ENCODE data around the gene HIVEP3. TPM values are rescaled to one million over a fixed set of nuclear protein-coding genes. Genes with fewer than 3 reads are reported as not detected.
A peak's percentile ranks its signal among the peaks of the same experiment; 100 is the strongest.

Gene HIVEP3
- total and polyA plus RNA-seq, 3 experiments from 2014 or later = 15.1 to 24.0 (median 23.0) TPM

- Mint-ChIP-seq H3K4me1 (peaks cover 30 to 41% (median 38%) of the 10 kb centered on the region in 3 donors), H3K4me3 (peak overlapping the region in 1 of 7 donors; percentile 84), H3K9me3 (no peaks in the 10 kb centered on the region), H3K27me3 (no peaks in the 10 kb centered on the region), H3K36me3 (peaks cover 0 to 3% (median 0%) of the 10 kb centered on the region in 3 donors), H3K27ac (peak overlapping the region in 3 of 8 donors; percentile 49 to 76 (median 56))
- no peaks in the 10 kb centered on the region for H3K36me3 ChIP-seq (ENCODE audit: insufficient read depth, low read length)
- H3K27me3 ChIP-seq (ENCODE audit: insufficient read depth, low read length, poor library complexity, severe bottlenecking) = no peaks in the 10 kb centered on the region
- peaks cover 24% of the 10 kb centered on the region for H3K4me1 ChIP-seq (ENCODE audit: insufficient read depth, low read length)
- H3K9me3 ChIP-seq (ENCODE audit: low read length) = no peaks in the 10 kb centered on the region
- no peak overlapping the region for H3K4me3 ChIP-seq (ENCODE audit: low read length)
- no peak for DNase-seq
- ChIA-PET POLR2A (interaction anchor here (1.3 kb wide), 1 partner anchor 10 kb away, joined by 5 read pairs; no protein-coding TSS in a partner anchor), CTCF (interaction anchor here (0.8 to 1.8 kb wide), 13 partner anchors 9 to 361 kb away, joined by 3 to 11 read pairs (median 5); no protein-coding TSS in a partner anchor)
- no peak overlapping the region for H3K27ac ChIP-seq (ENCODE audit: low read depth, low read length)
Observed at GRCh38 chr1:41812453-41812852, 106.3 kb downstream of the HIVEP3 start.

DNA sequence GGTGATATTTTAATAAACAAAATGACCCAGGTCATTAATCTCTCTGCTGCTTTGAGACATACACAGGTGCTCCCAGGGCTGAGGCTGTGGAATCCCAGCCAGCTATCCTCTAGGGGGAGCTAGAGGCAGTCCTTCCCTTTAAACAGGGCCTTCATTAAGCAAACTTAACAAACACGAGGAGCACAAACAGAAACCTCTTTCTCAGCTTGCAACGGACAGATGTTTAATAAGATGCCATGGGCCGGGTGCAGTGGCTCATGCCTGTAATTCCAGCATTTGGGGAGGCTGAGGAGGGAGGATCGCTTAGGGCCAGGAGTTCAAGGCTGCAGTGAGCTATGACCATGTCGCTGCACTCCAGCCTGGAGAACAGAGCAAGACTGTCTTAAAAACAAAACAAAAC, 106.7 kb downstream of the HIVEP3 start:
- Histone ChIP-seq H3K4me1 (ENCODE audit: insufficient read depth, low read length) (peaks cover 28% of the 10 kb centered on the region), H3K4me3 (ENCODE audit: low read length) (no peak overlapping the region), H3K27me3 (ENCODE audit: insufficient read depth, low read length, poor library complexity, severe bottlenecking) (no peaks in the 10 kb centered on the region), H3K36me3 (ENCODE audit: insufficient read depth, low read length) (no peaks in the 10 kb centered on the region), H3K27ac (ENCODE audit: low read depth, low read length) (no peak overlapping the region), H3K9me3 (ENCODE audit: low read length) (no peaks in the 10 kb centered on the region)
- Mint-ChIP-seq H3K36me3 (peaks cover 0 to 2% (median 0%) of the 10 kb centered on the region in 3 donors), H3K4me1 (peaks cover 34 to 45% (median 42%) of the 10 kb centered on the region in 3 donors), H3K9me3 (no peaks in the 10 kb centered on the region), H3K27me3 (no peaks in the 10 kb centered on the region), H3K27ac (peak overlapping the region in 4 of 8 donors; percentile 49 to 76 (median 62)), H3K4me3 (peak overlapping the region in 2 of 7 donors; percentile 31 to 84)
- CTCF ChIA-PET = interaction anchor here (0.8 to 1.8 kb wide), 15 partner anchors 9 to 361 kb away, joined by 3 to 11 read pairs (median 4); no protein-coding TSS in a partner anchor
- POLR2A ChIA-PET = interaction anchor here (1.3 kb wide), 1 partner anchor 10 kb away, joined by 5 read pairs; no protein-coding TSS in a partner anchor
- peak in 4 of 5 donors; percentile 14 to 60 (median 27) for DNase-seq

DNA sequence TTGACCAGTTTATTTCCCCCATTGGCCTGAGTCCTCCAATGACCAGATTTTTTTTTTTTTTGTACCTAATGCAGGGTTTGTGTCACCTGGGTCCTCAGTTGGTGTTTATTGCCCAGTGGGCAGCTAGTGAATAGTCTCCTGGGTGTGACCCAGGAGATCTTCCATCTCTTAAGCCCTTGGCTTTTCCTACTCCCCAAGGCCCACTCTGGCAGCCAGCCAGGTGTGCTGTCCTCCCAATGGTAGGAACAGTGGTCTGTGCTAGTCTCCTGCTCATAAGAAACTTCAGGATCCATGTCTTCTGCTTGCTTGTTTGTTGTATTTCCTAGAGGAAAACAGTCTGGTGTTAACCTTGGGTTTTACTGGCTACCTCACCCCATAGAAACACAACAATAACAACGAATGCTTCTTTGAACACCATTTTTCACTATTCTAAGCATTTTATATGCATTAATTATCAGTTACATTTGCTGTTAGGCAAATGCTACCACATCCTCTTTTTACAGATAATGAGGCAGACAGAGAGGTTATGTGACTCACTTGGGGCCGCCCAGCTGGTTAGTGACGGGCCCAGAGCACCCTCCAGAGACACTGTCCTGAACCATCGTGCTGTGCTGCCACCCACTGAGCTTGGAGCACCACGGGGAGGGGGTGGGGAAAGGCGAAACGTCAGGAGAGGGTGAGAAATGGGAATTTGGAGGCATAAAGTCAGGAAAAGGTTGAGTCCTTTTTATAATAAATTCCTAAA, 107.5 kb downstream of the HIVEP3 start:
- Mint-ChIP-seq H3K4me3 (peak overlapping the region in 3 of 7 donors; percentile 10 to 89 (median 36)), H3K4me1 (peaks cover 42 to 53% (median 50%) of the 10 kb centered on the region in 3 donors), H3K27ac (peak overlapping the region; percentile 7 to 84 (median 51)), H3K9me3 (no peaks in the 10 kb centered on the region), H3K27me3 (no peaks in the 10 kb centered on the region), H3K36me3 (peaks cover 0 to 2% (median 0%) of the 10 kb centered on the region in 3 donors)
- Histone ChIP-seq H3K27me3 (ENCODE audit: insufficient read depth, low read length, poor library complexity, severe bottlenecking) (no peaks in the 10 kb centered on the region), H3K36me3 (ENCODE audit: insufficient read depth, low read length) (no peaks in the 10 kb centered on the region), H3K9me3 (ENCODE audit: low read length) (no peaks in the 10 kb centered on the region), H3K27ac (ENCODE audit: low read depth, low read length) (no peak overlapping the region), H3K4me1 (ENCODE audit: insufficient read depth, low read length) (peaks cover 36% of the 10 kb centered on the region), H3K4me3 (ENCODE audit: low read length) (no peak overlapping the region)
- ChIA-PET POLR2A (interaction anchor here (1.3 kb wide), 1 partner anchor 9 kb away, joined by 5 read pairs; no protein-coding TSS in a partner anchor), CTCF (interaction anchor here (1.0 to 1.8 kb wide), 12 partner anchors 8 to 362 kb away, joined by 3 to 11 read pairs (median 5); no protein-coding TSS in a partner anchor)
- peak in 4 of 5 donors; percentile 8 to 74 (median 48) for DNase-seq

- Histone ChIP-seq H3K9me3 (ENCODE audit: low read length) (no peaks in the 10 kb centered on the region), H3K4me3 (ENCODE audit: low read length) (no peak overlapping the region), H3K36me3 (ENCODE audit: insufficient read depth, low read length) (no peaks in the 10 kb centered on the region), H3K4me1 (ENCODE audit: insufficient read depth, low read length) (peaks cover 44% of the 10 kb centered on the region), H3K27ac (ENCODE audit: low read depth, low read length) (no peak overlapping the region), H3K27me3 (ENCODE audit: insufficient read depth, low read length, poor library complexity, severe bottlenecking) (no peaks in the 10 kb centered on the region)
- peaks cover 0 to 2% (median 0%) of the 10 kb centered on the region in 3 donors for H3K36me3 Mint-ChIP-seq
- H3K27me3 Mint-ChIP-seq = no peaks in the 10 kb centered on the region
- CTCF ChIA-PET = interaction anchor here (1.6 to 1.8 kb wide), 2 partner anchors 28 to 236 kb away, joined by 3 to 6 read pairs; no protein-coding TSS in a partner anchor
- peak in 3 of 5 donors; percentile 13 to 65 (median 31) for DNase-seq
- H3K9me3 Mint-ChIP-seq = no peaks in the 10 kb centered on the region
- POLR2A ChIA-PET = no interaction called here
- H3K4me1 Mint-ChIP-seq = peaks cover 50 to 61% (median 58%) of the 10 kb centered on the region in 3 donors
- H3K4me3 Mint-ChIP-seq = no peak overlapping the region
- H3K27ac Mint-ChIP-seq = no peak overlapping the region
Observed at GRCh38 chr1:41810446-41810845, 108.3 kb downstream of the HIVEP3 start.

- Histone ChIP-seq H3K4me1 (ENCODE audit: insufficient read depth, low read length) (peaks cover 51% of the 10 kb centered on the region), H3K9me3 (ENCODE audit: low read length) (no peaks in the 10 kb centered on the region), H3K4me3 (ENCODE audit: low read length) (no peak overlapping the region), H3K27ac (ENCODE audit: low read depth, low read length) (no peak overlapping the region), H3K27me3 (ENCODE audit: insufficient read depth, low read length, poor library complexity, severe bottlenecking) (no peaks in the 10 kb centered on the region), H3K36me3 (ENCODE audit: insufficient read depth, low read length) (no peaks in the 10 kb centered on the region)
- CTCF ChIA-PET = interaction anchor here (1.8 kb wide), 1 partner anchor 236 kb away, joined by 6 read pairs; no protein-coding TSS in a partner anchor
- POLR2A ChIA-PET = no interaction called here
- no peak overlapping the region for H3K4me3 Mint-ChIP-seq
- DNase-seq = no peak
- no peaks in the 10 kb centered on the region for H3K36me3 Mint-ChIP-seq
- no peak overlapping the region for H3K27ac Mint-ChIP-seq
- H3K27me3 Mint-ChIP-seq = no peaks in the 10 kb centered on the region
- H3K4me1 Mint-ChIP-seq = peaks cover 56 to 67% (median 65%) of the 10 kb centered on the region in 3 donors
- H3K9me3 Mint-ChIP-seq = no peaks in the 10 kb centered on the region
Observed at GRCh38 chr1:41809692-41810091, 109.0 kb downstream of the HIVEP3 start.

DNA sequence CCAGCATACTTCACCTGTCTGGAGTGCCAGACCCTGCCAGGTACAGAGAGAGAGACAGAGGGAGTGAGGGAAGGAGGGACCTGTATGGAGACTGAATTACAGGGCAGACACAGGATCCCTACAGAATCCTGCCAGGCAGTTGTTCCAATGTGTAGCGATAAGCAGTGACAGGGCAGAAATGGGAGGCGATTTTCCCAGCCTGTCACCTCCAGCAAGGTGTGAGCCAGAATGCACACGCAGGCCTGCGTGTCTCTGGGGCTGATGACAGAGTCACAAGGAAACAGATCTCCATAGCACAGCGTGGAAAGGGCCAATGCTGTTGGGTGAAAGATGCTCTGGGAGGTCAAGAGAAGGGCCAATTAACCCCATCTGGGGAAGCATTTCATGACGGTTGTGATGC, 111.3 kb downstream of the HIVEP3 start:
- Histone ChIP-seq H3K27me3 (ENCODE audit: insufficient read depth, low read length, poor library complexity, severe bottlenecking) (no peaks in the 10 kb centered on the region), H3K36me3 (ENCODE audit: insufficient read depth, low read length) (no peaks in the 10 kb centered on the region), H3K27ac (ENCODE audit: low read depth, low read length) (no peak overlapping the region), H3K9me3 (ENCODE audit: low read length) (no peaks in the 10 kb centered on the region), H3K4me1 (ENCODE audit: insufficient read depth, low read length) (peaks cover 74% of the 10 kb centered on the region), H3K4me3 (ENCODE audit: low read length) (peak overlapping the region; percentile 16)
- H3K4me1 Mint-ChIP-seq = peaks cover 78 to 88% (median 88%) of the 10 kb centered on the region in 3 donors
- H3K36me3 Mint-ChIP-seq = no peaks in the 10 kb centered on the region
- peak overlapping the region; percentile 82 to 95 (median 92) for H3K27ac Mint-ChIP-seq
- no peaks in the 10 kb centered on the region for H3K27me3 Mint-ChIP-seq
- H3K9me3 Mint-ChIP-seq = no peaks in the 10 kb centered on the region
- POLR2A ChIA-PET = no interaction called here
- H3K4me3 Mint-ChIP-seq = peak overlapping the region; percentile 4 to 90 (median 80)
- no peak for DNase-seq
- CTCF ChIA-PET = interaction anchor here (0.9 to 1.3 kb wide), 2 partner anchors 233 to 366 kb away, joined by 3 to 4 read pairs; no protein-coding TSS in a partner anchor

DNA sequence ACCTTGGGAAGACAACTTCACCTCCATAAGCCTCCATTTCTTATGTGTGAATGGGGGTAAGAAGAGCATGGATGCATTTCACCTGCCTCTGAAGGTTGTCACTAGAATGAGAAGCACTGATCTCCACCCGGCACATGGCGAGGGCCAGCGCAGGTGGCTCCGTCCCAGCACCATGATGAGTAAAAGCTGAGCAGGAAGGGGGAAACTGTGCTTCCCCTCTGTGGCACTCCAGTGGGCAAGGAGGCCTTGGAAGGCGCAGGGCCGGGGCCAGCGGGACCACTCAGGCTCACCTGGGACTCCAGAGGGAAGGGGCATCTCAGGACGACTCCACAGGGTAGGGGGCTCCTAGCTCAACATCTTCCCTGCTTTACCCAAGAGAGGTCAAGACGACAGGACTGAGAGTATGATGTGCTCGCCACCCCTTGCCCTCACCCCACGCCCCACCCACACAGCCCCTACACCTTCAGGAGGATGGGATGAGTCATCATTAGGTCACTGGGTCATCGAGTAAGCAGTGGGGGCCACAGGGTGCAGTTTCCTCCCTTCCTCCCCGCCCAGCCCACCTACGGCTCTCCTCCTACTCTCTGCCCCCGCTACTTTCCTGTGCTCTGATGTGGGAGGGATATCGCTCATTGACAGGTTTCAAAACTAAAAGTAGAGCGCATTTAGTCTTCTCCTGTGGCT, 112.1 kb downstream of the HIVEP3 start:
- Histone ChIP-seq H3K4me1 (ENCODE audit: insufficient read depth, low read length) (peaks cover 74% of the 10 kb centered on the region), H3K9me3 (ENCODE audit: low read length) (no peaks in the 10 kb centered on the region), H3K4me3 (ENCODE audit: low read length) (peak overlapping the region; percentile 18), H3K27ac (ENCODE audit: low read depth, low read length) (peak overlapping the region; percentile 58), H3K27me3 (ENCODE audit: insufficient read depth, low read length, poor library complexity, severe bottlenecking) (no peaks in the 10 kb centered on the region), H3K36me3 (ENCODE audit: insufficient read depth, low read length) (no peaks in the 10 kb centered on the region)
- H3K4me3 Mint-ChIP-seq = peak overlapping the region; percentile 31 to 90 (median 80)
- H3K9me3 Mint-ChIP-seq = no peaks in the 10 kb centered on the region
- POLR2A ChIA-PET = interaction anchor here (0.8 kb wide), 1 partner anchor 55 kb away, joined by 3 read pairs; no protein-coding TSS in a partner anchor
- H3K27ac Mint-ChIP-seq = peak overlapping the region; percentile 82 to 95 (median 92)
- CTCF ChIA-PET = interaction anchor here (0.9 to 1.3 kb wide), 2 partner anchors 232 to 367 kb away, joined by 3 to 4 read pairs; no protein-coding TSS in a partner anchor
- peaks cover 79 to 89% (median 87%) of the 10 kb centered on the region in 3 donors for H3K4me1 Mint-ChIP-seq
- no peaks in the 10 kb centered on the region for H3K27me3 Mint-ChIP-seq
- peak in 4 of 5 donors; percentile 29 to 68 (median 46) for DNase-seq
- H3K36me3 Mint-ChIP-seq = no peaks in the 10 kb centered on the region
